ENCODE data around the gene GLB1L.

- no peak for TF ChIP-seq EZH2 (IDR thresholded peaks at IDR 0.05)
- no peak for TF ChIP-seq FOXP2 (optimal IDR thresholded peaks at IDR 0.05; ENCODE audit: control extremely low read depth, extremely low read length, insufficient read depth)
- TF ChIP-seq POLR2AphosphoS5 (IDR thresholded peaks at IDR 0.05; ENCODE audit: borderline replicate concordance, low read depth, low read length), result no peak
Observed at GRCh38 chr2:219291910-219292490, 46.8 kb upstream of the GLB1L start.
